PC-3 (cell line): Measurements from ENCODE around the gene ABCC3. TPM values are rescaled to one million over a fixed set of nuclear protein-coding genes. Genes with fewer than 3 reads are reported as not detected.
A peak's percentile ranks its signal among the peaks of the same experiment; 100 is the strongest.

Source experiments
- ATAC-seq: fragments of 200-7000 bp; cut with Tn5 transposase; 2 replicates; pipeline ENCODE4 v1.9.1; 2020; ENCODE audit warnings: mild to moderate bottlenecking, moderate library complexity
- BruUV-seq: library from RNA; stranded (reverse); fragments of 400-500 nt; replicated peaks from 2 replicates; lab custom pipeline; 2021; lab: Mats Ljungman, UMichigan
- CTCF ChIA-PET: fragments of 300-600 bp; sonication (Branson Sonifier 250); formaldehyde crosslinking; loops from one replicate; lab custom pipeline; 2022; ENCODE audit warnings: antibody characterized with exemption; lab: Charles Lee
- POLR2A ChIA-PET: fragments of 300-600 bp; sonication (Branson Sonifier 250); formaldehyde crosslinking; loops from one replicate; lab custom pipeline; 2022; ENCODE audit warnings: antibody characterized with exemption; ENCODE audit not compliant: unreplicated experiment; lab: Charles Lee
- DNase-seq: peaks from one replicate; pipeline ENCODE4 v3.0.0-alpha.2; 2015
- H2AFZ ChIP-seq: fragments of 300-600 bp; sonication (generic); 2 replicates; pipeline ENCODE4 v1.6.0; 2016; ENCODE audit warnings: antibody characterized with exemption, low read length
- H3F3A ChIP-seq: fragments of 300-600 bp; sonication (generic); one replicate; pipeline ENCODE4 v1.6.0; 2017; ENCODE audit warnings: antibody characterized with exemption, low read length, control low read depth, mild to moderate bottlenecking; ENCODE audit not compliant: unreplicated experiment
- H3K27ac ChIP-seq: fragments of 300-600 bp; sonication (generic); 2 replicates; pipeline ENCODE4 v1.5.1; 2016; ENCODE audit warnings: mild to moderate bottlenecking, low read length
- H3K27me3 ChIP-seq: fragments of 300-600 bp; sonication (generic); 2 replicates; pipeline ENCODE4 v1.6.1; 2016; ENCODE audit warnings: low read length, mixed read lengths
- H3K36me3 ChIP-seq: fragments of 300-600 bp; sonication (generic); 2 replicates; pipeline ENCODE4 v1.6.1; 2016; ENCODE audit warnings: low read depth, mixed run types, low read length, mixed read lengths
- H3K4me1 ChIP-seq: fragments of 300-600 bp; sonication (generic); 2 replicates; pipeline ENCODE4 v1.5.1; 2016; ENCODE audit warnings: low read length; ENCODE audit not compliant: insufficient read depth
- H3K4me2 ChIP-seq: fragments of 300-600 bp; sonication (generic); 2 replicates; pipeline ENCODE4 v1.6.0; 2016; ENCODE audit warnings: low read length
- H3K4me3 ChIP-seq: fragments of 300-600 bp; sonication (generic); 2 replicates; pipeline ENCODE4 v1.5.1; 2016; ENCODE audit warnings: mild to moderate bottlenecking, low read length, mixed read lengths
- H3K79me2 ChIP-seq: fragments of 300-600 bp; sonication (generic); 2 replicates; pipeline ENCODE4 v1.6.1; 2017; ENCODE audit warnings: low read length, mixed read lengths
- H3K9ac ChIP-seq: fragments of 300-600 bp; sonication (generic); 2 replicates; pipeline ENCODE4 v1.6.0; 2016; ENCODE audit warnings: mild to moderate bottlenecking, low read length
- H3K9me2 ChIP-seq: fragments of 300-600 bp; sonication (generic); replicated peaks from 2 replicates; pipeline ENCODE4 v1.6.1; 2016; ENCODE audit warnings: mixed run types, low read length, mixed read lengths
- H3K9me3 ChIP-seq: fragments of 300-600 bp; sonication (generic); 2 replicates; pipeline ENCODE4 v1.6.1; 2016; ENCODE audit warnings: low read length, mixed read lengths
- H4K20me1 ChIP-seq: fragments of 300-600 bp; sonication (generic); 2 replicates; pipeline ENCODE4 v1.6.1; 2016; ENCODE audit warnings: low read length, mixed read lengths
- EZH2 ChIP-seq: fragments of 300-600 bp; sonication (generic); IDR thresholded peaks from one replicate; pipeline ENCODE4 v1.6.1; 2017; ENCODE audit warnings: antibody characterized with exemption, mild to moderate bottlenecking, low read length; ENCODE audit not compliant: unreplicated experiment
- EZH2phosphoT487 ChIP-seq: fragments of 300-600 bp; sonication (generic); IDR thresholded peaks from 2 replicates; pipeline ENCODE4 v1.6.1; 2018; ENCODE audit warnings: mild to moderate bottlenecking, antibody characterized with exemption, low read length, borderline replicate concordance
- intact Hi-C: fragments of 100-400 bp; cut with micrococcal nuclease; formaldehyde crosslinking; loops from 2 replicates; pipeline ENCODE4 v1.9.0; 2023
- total RNA-seq: library from RNA; depleted of rRNA; stranded (reverse); fragments of >200 nt; gene quantifications from 2 replicates; pipeline ENCODE4 v1.2.3, GENCODE V29; 2014
- TF ChIP-seq, protein P1 (sequence below): fragments of 300-600 bp; sonication (generic); conservative IDR thresholded peaks from 2 replicates; pipeline ENCODE4 v1.5.1; 2017; ENCODE audit warnings: antibody characterized with exemption, low read depth, mild to moderate bottlenecking, low read length

The ABCC3 gene
- total RNA-seq, 1 experiment from 2014 or later, result 50.2 TPM

DNA sequence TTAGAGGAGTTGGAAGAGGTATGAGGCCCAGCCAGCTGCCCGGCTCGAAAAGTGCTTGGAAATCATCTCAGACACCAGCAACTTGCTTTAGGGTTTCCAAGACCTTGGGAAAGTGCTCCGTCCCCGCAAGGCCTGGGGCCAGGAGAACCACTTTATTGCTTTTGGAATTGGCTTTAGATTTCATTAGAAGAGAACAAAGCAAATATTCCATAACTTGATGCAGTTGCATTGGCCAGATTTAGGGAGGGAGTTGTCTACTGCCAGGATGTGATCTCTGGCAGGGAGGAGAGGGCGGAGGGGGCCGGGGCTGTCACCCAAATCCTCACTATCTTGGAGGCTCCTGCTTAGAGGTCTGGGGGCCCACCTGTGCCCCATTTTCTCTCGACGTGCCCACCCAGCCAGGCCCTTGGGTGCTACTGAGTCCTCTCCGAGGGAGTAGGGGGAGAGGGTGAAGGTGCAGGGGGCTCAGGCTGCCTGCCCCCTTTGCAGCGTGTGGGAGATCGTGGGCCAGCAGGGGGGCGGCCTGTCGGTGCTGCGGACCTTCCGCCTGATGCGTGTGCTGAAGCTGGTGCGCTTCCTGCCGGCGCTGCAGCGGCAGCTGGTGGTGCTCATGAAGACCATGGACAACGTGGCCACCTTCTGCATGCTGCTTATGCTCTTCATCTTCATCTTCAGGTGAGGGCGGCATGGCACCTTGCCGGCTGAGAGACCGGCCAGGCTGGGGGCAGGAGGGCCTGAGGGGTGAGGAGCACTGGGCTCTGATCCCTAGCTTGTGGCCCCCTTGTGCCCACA lies 43.5 kb upstream of the ABCC3 start:
- no peak overlapping the region for H2AFZ ChIP-seq
- POLR2A ChIA-PET, result no interaction called here
- no peaks in the 10 kb centered on the region for H3K79me2 ChIP-seq
- CTCF ChIA-PET, result no interaction called here
- H3K27ac ChIP-seq, result no peak overlapping the region
- no peak for ATAC-seq
- H3K36me3 ChIP-seq, result no peaks in the 10 kb centered on the region
- TF ChIP-seq EZH2phosphoT487, result no peak
- TF ChIP-seq, protein P1, sequence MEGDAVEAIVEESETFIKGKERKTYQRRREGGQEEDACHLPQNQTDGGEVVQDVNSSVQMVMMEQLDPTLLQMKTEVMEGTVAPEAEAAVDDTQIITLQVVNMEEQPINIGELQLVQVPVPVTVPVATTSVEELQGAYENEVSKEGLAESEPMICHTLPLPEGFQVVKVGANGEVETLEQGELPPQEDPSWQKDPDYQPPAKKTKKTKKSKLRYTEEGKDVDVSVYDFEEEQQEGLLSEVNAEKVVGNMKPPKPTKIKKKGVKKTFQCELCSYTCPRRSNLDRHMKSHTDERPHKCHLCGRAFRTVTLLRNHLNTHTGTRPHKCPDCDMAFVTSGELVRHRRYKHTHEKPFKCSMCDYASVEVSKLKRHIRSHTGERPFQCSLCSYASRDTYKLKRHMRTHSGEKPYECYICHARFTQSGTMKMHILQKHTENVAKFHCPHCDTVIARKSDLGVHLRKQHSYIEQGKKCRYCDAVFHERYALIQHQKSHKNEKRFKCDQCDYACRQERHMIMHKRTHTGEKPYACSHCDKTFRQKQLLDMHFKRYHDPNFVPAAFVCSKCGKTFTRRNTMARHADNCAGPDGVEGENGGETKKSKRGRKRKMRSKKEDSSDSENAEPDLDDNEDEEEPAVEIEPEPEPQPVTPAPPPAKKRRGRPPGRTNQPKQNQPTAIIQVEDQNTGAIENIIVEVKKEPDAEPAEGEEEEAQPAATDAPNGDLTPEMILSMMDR, result no peak
- TF ChIP-seq EZH2, result no peak
- H3K27me3 ChIP-seq, result no peaks in the 10 kb centered on the region
- intact Hi-C loops, result no loop called here
- no peak for DNase-seq
- H3K9me2 ChIP-seq, result no peaks in the 10 kb centered on the region
- no peak overlapping the region for H3K4me3 ChIP-seq
- H3K9ac ChIP-seq, result no peak overlapping the region
- BruUV-seq, result no TSS peak
- H3K9me3 ChIP-seq, result no peaks in the 10 kb centered on the region
- H4K20me1 ChIP-seq, result no peaks in the 10 kb centered on the region
- H3F3A ChIP-seq, result no peaks in the 10 kb centered on the region
- H3K4me2 ChIP-seq, result no peak overlapping the region
- no peaks in the 10 kb centered on the region for H3K4me1 ChIP-seq

DNA sequence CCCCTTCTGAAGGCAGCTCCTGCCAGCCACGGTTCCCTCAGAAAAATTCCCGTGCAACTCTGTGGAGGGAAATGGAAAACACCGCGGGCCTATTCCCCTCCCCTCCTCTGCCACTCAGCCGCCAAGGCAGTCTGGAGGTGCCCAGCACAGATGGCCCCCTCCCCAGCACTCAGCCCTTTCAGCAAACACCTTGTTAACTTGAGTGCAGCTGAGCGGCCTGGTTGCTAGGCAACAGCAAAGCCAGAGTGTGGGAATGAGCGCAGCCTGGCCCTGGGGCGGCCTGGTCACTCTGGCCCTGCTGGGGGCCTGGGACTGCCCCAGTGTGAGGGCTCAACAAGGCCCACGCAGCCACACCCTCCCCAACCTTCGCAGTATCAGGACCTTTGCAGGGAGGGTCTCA lies 41.4 kb upstream of the ABCC3 start:
- intact Hi-C loops, result no loop called here
- Histone ChIP-seq H2AFZ (no peak overlapping the region), H4K20me1 (no peaks in the 10 kb centered on the region), H3K9me2 (no peaks in the 10 kb centered on the region), H3K4me2 (no peak overlapping the region), H3K27me3 (no peaks in the 10 kb centered on the region), H3K36me3 (no peaks in the 10 kb centered on the region), H3K4me1 (no peaks in the 10 kb centered on the region), H3K79me2 (no peaks in the 10 kb centered on the region), H3K4me3 (no peak overlapping the region), H3F3A (no peaks in the 10 kb centered on the region), H3K9ac (no peak overlapping the region), H3K9me3 (no peaks in the 10 kb centered on the region), H3K27ac (no peak overlapping the region)
- TF ChIP-seq, protein P1, result no peak
- TF ChIP-seq EZH2, result no peak
- no peak for TF ChIP-seq EZH2phosphoT487
- POLR2A ChIA-PET, result no interaction called here
- ATAC-seq (peak; percentile 53), DNase-seq (no peak)
- CTCF ChIA-PET, result no interaction called here
- BruUV-seq, result no TSS peak

DNA sequence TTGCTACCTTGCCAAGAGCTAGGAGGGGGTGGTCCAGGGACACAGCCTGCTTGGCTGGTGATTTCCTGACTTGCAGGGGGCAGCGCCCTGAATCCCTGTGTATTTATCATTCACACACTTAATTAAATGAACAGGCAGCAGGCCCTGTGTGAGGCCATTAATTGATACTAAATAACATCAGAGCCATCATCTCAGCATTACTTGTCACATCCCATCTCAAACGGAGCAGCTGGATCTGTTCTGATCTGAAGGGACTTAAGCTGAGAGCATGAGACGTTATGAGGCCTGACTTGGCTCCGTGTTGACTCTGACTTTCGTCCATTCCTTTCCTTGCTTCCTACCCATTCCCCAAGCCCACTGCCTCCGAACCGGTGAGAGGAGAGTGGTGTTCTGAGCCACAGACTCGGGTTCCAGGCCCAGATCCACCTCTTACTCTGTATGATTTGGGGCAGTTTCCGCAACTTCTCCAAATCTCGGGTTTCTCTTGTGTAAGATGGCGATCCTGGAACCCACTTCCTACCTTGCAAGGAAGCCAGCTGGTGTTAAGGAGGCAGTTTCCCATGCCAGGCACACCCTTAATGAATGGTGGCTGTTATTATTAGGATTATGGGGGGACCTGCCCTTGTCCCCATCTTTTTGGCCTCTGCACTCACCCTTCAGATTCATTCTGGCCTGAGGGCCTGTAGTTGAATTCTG lies 40.4 kb upstream of the ABCC3 start:
- ChIA-PET POLR2A (no interaction called here), CTCF (no interaction called here)
- BruUV-seq, result no TSS peak

More for the DNA sequence above, 40.4 kb upstream of the ABCC3 start:
- intact Hi-C loops, result no loop called here
- Histone ChIP-seq H3K4me2 (no peak overlapping the region), H3K9ac (no peak overlapping the region), H3K36me3 (no peaks in the 10 kb centered on the region), H3K27ac (no peak overlapping the region), H3K9me3 (no peaks in the 10 kb centered on the region), H3K9me2 (no peaks in the 10 kb centered on the region), H2AFZ (no peak overlapping the region), H3K4me3 (no peak overlapping the region), H4K20me1 (no peaks in the 10 kb centered on the region), H3K27me3 (no peaks in the 10 kb centered on the region), H3F3A (no peaks in the 10 kb centered on the region), H3K4me1 (no peaks in the 10 kb centered on the region), H3K79me2 (no peaks in the 10 kb centered on the region)
- DNase-seq, result no peak
- no peak for ATAC-seq
- TF ChIP-seq EZH2phosphoT487 (no peak), EZH2 (no peak)
- TF ChIP-seq, protein P1, result no peak
